Stimulated activated memory B cell treated with anti-CD40 and anti-IgM and Interleukin-4, amounts not matched to agents 10 μg/mL and 1 μg/mL and 100 μg/mL, for 72 hours (primary cell): ENCODE results near the gene NR5A2.

Experiments used
- ATAC-seq: fragments of 150-1000 bp; cut with Tn5 transposase; 2 replicates; pipeline ENCODE4 v1.10.0; 2021
- H3K27ac Mint-ChIP-seq: one replicate; pipeline ENCODE4 v1.8.0; 2022; ENCODE audit warnings: mild to moderate bottlenecking, mixed read lengths
- H3K27me3 Mint-ChIP-seq: one replicate; pipeline ENCODE4 v1.8.0; 2022; ENCODE audit warnings: mixed read lengths
- H3K36me3 Mint-ChIP-seq: one replicate; pipeline ENCODE4 v1.8.0; 2022; ENCODE audit warnings: mixed read lengths
- H3K4me1 Mint-ChIP-seq: one replicate; pipeline ENCODE4 v1.8.0; 2022; ENCODE audit warnings: mixed read lengths
- H3K4me3 Mint-ChIP-seq: one replicate; pipeline ENCODE4 v1.8.0; 2022; ENCODE audit warnings: mild to moderate bottlenecking, moderate library complexity, mixed read lengths
- H3K9me3 Mint-ChIP-seq: one replicate; pipeline ENCODE4 v1.8.0; 2022; ENCODE audit warnings: mixed read lengths

The NR5A2 gene

DNA sequence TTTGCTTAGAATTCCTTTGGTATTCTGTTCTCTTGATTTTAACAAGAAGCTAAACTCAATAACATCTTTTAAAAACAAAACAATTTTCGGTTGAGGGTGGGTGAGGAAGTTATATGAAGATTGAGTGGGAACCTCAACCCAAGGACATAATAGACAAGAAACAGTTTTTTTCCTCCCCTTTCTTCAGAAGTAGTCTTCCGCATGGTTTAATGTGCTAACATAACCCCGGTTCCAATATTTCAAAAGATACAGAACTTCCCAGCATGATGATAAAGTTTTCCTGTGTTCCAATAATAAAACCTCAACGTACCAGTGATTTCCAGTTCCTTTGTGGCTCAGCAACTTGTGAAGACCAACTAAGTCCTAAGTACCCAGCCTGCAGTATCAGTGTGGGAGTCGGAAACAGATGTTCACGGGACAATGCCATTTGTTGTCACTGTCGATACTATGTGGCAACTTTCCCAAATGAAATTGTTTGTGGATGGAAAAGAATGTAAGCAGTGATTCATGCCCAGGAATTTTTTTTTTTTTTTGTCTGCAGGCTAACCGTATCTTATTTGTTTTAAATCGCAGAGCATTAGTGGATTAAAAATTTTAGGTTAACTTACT is 48.5 kb downstream of the NR5A2 start:
- Mint-ChIP-seq H3K4me1 (no peaks in the 10 kb centered on the region), H3K27ac (no peak overlapping the region), H3K4me3 (no peak overlapping the region), H3K27me3 (peaks cover 28% of the 10 kb centered on the region), H3K9me3 (no peaks in the 10 kb centered on the region), H3K36me3 (no peaks in the 10 kb centered on the region)
- ATAC-seq, result no peak

DNA sequence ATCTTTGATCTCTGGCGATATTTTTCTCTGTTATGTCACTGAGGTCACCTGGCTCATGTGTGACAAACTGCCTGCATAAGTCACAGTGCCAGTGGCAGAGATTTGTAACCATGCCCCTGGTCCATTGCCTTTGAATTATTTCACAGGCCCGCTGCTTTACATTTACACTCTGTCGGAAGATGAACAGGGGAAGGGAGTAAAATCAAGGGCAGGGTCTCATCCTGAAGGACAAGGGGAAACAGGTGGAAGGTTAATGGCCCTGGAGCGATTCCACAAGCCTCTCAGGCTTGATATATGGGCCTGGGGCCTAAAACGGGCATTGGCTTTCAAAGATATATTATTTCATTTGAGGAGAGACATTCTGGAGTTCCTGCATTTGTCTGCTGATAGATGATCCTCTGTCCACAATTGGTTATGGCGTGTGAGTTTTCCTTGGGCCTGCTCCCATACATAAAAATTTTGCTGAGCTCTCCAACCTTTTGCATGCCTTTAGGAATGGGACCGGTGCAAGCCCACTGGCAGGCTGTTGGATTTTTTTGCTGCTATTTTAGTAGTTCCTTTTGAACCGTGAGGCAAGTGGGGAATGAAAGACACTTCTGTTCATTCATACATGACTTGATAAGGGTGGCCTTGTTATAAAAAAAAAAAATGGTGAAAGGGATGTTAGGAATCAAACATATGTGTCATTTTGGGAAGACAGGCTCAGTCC is 51.9 kb downstream of the NR5A2 start:
- H3K4me3 Mint-ChIP-seq, result no peak overlapping the region
- no peak for ATAC-seq
- no peaks in the 10 kb centered on the region for H3K9me3 Mint-ChIP-seq
- peaks cover 16% of the 10 kb centered on the region for H3K27me3 Mint-ChIP-seq
- no peak overlapping the region for H3K27ac Mint-ChIP-seq
- no peaks in the 10 kb centered on the region for H3K4me1 Mint-ChIP-seq
- H3K36me3 Mint-ChIP-seq, result no peaks in the 10 kb centered on the region

DNA sequence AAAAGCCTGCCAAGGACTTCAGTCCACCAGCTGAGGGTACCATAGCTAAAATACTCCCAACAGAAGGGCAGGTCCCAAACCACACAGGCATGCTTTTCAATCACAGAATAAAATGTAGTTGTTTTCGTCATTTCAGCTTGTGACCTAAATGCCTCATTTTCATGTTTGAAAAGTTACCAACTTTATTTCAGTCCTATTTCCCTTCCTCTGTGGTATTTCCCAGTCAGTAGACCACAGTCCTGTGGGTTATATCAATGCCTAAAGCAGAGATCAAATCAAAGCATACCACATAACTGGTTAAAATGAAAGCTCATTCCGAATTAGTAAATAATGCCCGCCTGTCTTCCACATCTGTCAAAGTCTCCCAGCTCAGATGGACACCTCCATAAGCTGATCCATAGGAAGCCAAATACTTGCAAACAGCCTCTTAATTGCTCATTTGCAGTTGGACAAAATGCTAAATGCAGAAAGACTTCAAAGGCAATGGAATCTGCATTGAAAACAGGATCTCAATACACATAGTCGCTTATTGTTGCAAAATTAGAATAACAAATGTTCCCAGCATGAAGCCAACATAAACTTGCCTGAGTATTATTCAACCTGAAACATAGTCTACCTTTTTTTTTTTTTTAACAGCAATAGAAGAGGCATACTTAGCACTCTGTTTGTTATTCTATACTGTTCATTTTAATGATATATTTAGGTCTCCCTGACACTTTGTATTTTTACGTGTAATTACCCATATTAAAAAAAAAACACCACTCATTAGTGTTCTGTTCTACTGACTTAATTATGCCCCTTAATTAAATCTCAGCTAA is 53.9 kb downstream of the NR5A2 start:
- no peak for ATAC-seq
- H3K4me3 Mint-ChIP-seq, result no peak overlapping the region
- no peaks in the 10 kb centered on the region for H3K4me1 Mint-ChIP-seq
- no peak overlapping the region for H3K27ac Mint-ChIP-seq
- H3K9me3 Mint-ChIP-seq, result no peaks in the 10 kb centered on the region
- H3K36me3 Mint-ChIP-seq, result no peaks in the 10 kb centered on the region
- H3K27me3 Mint-ChIP-seq, result peaks cover 22% of the 10 kb centered on the region

- H3K4me1 Mint-ChIP-seq, result no peaks in the 10 kb centered on the region
- no peak overlapping the region for H3K4me3 Mint-ChIP-seq
- no peak for ATAC-seq
- H3K36me3 Mint-ChIP-seq, result no peaks in the 10 kb centered on the region
- no peak overlapping the region for H3K27ac Mint-ChIP-seq
- H3K9me3 Mint-ChIP-seq, result no peaks in the 10 kb centered on the region
- H3K27me3 Mint-ChIP-seq, result peaks cover 19% of the 10 kb centered on the region
Observed at GRCh38 chr1:200081969-200082245, 54.4 kb downstream of the NR5A2 start.

- no peaks in the 10 kb centered on the region for H3K36me3 Mint-ChIP-seq
- H3K27ac Mint-ChIP-seq, result no peak overlapping the region
- no peaks in the 10 kb centered on the region for H3K4me1 Mint-ChIP-seq
- no peak overlapping the region for H3K4me3 Mint-ChIP-seq
- no peaks in the 10 kb centered on the region for H3K9me3 Mint-ChIP-seq
- H3K27me3 Mint-ChIP-seq, result peaks cover 19% of the 10 kb centered on the region
- ATAC-seq, result no peak
Observed at GRCh38 chr1:200082329-200082728, 54.8 kb downstream of the NR5A2 start.

GRCh38 chr1:200090252-200091159 is 63.0 kb downstream of the NR5A2 start:
- no peak for ATAC-seq
- Mint-ChIP-seq H3K9me3 (no peaks in the 10 kb centered on the region), H3K27me3 (peaks cover 19% of the 10 kb centered on the region), H3K4me3 (no peak overlapping the region), H3K36me3 (no peaks in the 10 kb centered on the region), H3K27ac (no peak overlapping the region), H3K4me1 (no peaks in the 10 kb centered on the region)

DNA sequence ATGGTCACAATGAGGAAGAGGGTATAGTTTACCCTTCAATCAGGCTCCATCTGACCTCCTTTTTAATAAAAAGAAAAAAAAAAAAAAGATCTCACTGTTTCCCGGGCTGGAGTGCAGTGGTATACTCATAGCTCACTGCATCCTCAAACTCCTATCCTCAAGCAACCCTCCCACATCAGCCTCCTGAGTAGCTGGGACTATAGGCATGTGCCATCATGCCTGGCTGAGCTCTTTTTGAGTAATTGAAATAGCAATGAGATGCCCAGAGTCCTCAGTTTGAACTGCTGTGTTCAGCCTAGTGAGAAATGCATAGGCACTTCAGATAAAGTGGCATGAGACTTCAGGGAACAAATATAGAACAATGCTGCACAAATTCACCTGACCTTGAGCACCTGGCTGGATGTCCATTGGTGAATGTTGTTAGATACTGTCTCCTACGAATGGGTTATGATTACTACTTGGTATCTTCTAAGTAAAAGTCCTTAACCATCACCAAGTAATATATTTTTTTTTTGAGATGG is 67.6 kb downstream of the NR5A2 start:
- Mint-ChIP-seq H3K9me3 (no peaks in the 10 kb centered on the region), H3K27me3 (no peaks in the 10 kb centered on the region), H3K27ac (no peak overlapping the region), H3K4me1 (no peaks in the 10 kb centered on the region), H3K4me3 (no peak overlapping the region), H3K36me3 (no peaks in the 10 kb centered on the region)
- no peak for ATAC-seq

DNA sequence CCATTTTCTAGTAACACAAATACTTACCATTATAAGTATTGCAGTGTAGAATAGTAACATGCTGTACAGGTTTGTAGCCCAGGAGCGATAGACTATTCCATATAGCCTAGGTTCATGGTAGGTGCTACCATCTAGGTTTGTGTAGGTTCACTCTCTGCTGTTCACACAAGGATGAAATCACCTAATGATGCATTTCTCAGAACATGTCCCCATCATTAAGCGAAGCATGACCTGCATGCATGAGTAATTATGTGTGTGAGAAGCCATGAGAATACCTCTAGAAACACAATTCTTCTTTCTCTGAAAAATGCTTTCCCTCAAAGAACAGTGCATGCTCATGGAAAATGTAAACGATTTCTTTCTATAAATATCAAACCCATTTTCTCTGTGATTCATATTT is 69.3 kb downstream of the NR5A2 start:
- no peaks in the 10 kb centered on the region for H3K27me3 Mint-ChIP-seq
- H3K4me1 Mint-ChIP-seq, result no peaks in the 10 kb centered on the region
- H3K4me3 Mint-ChIP-seq, result no peak overlapping the region
- H3K36me3 Mint-ChIP-seq, result no peaks in the 10 kb centered on the region
- no peak for ATAC-seq
- no peak overlapping the region for H3K27ac Mint-ChIP-seq
- no peaks in the 10 kb centered on the region for H3K9me3 Mint-ChIP-seq

- no peak overlapping the region for H3K4me3 Mint-ChIP-seq
- no peaks in the 10 kb centered on the region for H3K36me3 Mint-ChIP-seq
- H3K4me1 Mint-ChIP-seq, result no peaks in the 10 kb centered on the region
- ATAC-seq, result no peak
- no peak overlapping the region for H3K27ac Mint-ChIP-seq
- H3K9me3 Mint-ChIP-seq, result no peaks in the 10 kb centered on the region
- H3K27me3 Mint-ChIP-seq, result no peaks in the 10 kb centered on the region
Observed at GRCh38 chr1:200099040-200099439, 71.5 kb downstream of the NR5A2 start.

DNA sequence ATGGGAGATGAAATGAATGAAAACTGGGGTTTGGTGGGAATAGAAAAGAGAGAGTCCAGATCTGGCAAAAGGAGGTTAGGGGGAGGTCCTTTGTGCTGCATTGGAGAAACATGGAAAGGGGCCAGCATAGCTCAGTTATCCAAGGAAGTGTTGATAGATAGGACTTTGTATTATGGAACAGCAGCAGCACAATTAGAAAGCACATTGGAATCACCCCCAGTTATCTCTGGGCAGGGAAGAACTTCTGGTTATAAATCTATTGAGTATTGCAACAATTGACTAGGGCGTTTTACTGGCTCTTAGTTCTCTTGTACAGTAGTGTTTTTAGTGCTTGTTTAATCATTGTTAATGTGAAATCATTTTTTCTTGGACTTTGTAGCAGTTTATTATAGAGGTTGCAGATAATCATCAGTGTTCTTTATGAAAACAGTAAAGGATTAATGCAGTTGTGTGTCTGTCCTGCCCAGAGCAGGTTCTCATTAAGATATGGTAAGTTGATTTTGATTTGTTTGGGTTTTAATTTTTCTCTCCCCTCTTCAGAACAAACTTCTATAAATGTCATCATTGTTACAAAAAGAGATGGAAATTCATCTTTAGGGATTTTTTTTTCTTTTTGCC is 76.6 kb downstream of the NR5A2 start:
- Mint-ChIP-seq H3K27ac (no peak overlapping the region), H3K4me3 (no peak overlapping the region), H3K27me3 (no peaks in the 10 kb centered on the region), H3K36me3 (no peaks in the 10 kb centered on the region), H3K9me3 (no peaks in the 10 kb centered on the region), H3K4me1 (peaks cover 11% of the 10 kb centered on the region)
- no peak for ATAC-seq

- Mint-ChIP-seq H3K36me3 (no peaks in the 10 kb centered on the region), H3K4me3 (no peak overlapping the region)
Observed at GRCh38 chr1:200107004-200107470, 79.5 kb downstream of the NR5A2 start.

DNA sequence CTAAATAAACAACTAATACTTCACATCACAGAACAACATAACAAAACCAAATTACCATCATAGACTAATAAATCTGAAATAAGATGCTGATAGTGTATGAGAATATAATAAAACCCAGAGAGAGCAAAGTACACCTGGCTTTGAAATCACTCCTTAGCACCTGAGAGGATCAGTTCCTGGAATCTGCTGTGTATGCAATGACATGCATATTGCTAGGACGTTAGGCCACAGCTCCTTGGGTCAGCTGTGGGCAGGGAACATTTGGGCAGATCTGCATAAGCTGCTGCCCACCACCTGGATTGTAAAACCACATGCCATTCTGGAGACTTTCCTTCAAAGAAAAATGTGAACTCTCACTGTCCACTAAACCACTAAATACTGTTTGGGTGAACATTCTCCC is 81.1 kb downstream of the NR5A2 start:
- ATAC-seq, result no peak
- Mint-ChIP-seq H3K36me3 (no peaks in the 10 kb centered on the region), H3K9me3 (no peaks in the 10 kb centered on the region), H3K27me3 (peaks cover 8% of the 10 kb centered on the region), H3K27ac (no peak overlapping the region), H3K4me3 (no peak overlapping the region), H3K4me1 (peaks cover 11% of the 10 kb centered on the region)

More at GRCh38 chr1:200107004-200107470, 79.5 kb downstream of the NR5A2 start:
- no peaks in the 10 kb centered on the region for H3K9me3 Mint-ChIP-seq
- H3K27ac Mint-ChIP-seq, result no peak overlapping the region
- peaks cover 11% of the 10 kb centered on the region for H3K4me1 Mint-ChIP-seq
- no peak for ATAC-seq
- H3K27me3 Mint-ChIP-seq, result no peaks in the 10 kb centered on the region

GRCh38 chr1:200112290-200112689 is 84.8 kb downstream of the NR5A2 start:
- Mint-ChIP-seq H3K9me3 (no peaks in the 10 kb centered on the region), H3K4me1 (peaks cover 12% of the 10 kb centered on the region), H3K27me3 (peaks cover 11% of the 10 kb centered on the region), H3K4me3 (no peak overlapping the region), H3K27ac (no peak overlapping the region), H3K36me3 (no peaks in the 10 kb centered on the region)
- ATAC-seq, result no peak

DNA sequence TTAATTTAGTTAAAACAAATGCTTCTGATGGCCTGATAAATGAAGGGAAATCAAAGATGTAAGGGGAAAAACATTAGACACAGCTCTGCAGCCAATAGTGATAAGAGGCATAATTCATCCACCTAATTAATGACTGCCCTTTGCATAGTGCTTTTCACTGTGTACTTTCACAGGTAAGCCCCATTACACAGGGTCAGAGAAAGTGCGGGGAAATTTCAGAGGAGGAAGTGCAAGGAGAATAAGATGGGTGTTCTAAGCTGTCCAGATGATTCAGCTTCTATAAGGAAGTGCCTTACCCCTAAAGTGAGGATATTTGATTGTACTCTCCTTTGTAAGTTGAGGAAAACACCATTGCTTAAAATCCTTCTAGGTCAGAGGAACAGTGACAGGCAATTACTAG is 88.0 kb downstream of the NR5A2 start:
- Mint-ChIP-seq H3K4me3 (no peak overlapping the region), H3K36me3 (no peaks in the 10 kb centered on the region), H3K27ac (no peak overlapping the region), H3K4me1 (peaks cover 8% of the 10 kb centered on the region), H3K27me3 (peaks cover 11% of the 10 kb centered on the region), H3K9me3 (no peaks in the 10 kb centered on the region)
- ATAC-seq, result peak; percentile 58
